Heart right ventricle (tissue), 16 donors: ENCODE measurements around the gene MRPS17. TPM values are rescaled to one million over a fixed set of nuclear protein-coding genes. Genes with fewer than 3 reads are reported as not detected.

Experiments used
- ATAC-seq, 8 donors: fragments of 200-7000 bp; cut with Tn5 transposase; one replicate each; pipeline ENCODE4 v1.9.1; 2020; ENCODE audit warnings: mild to moderate bottlenecking in 8 of 8, moderate library complexity in 8 of 8, moderate number of reproducible peaks in 1 of 8
- DNase-seq, 2 donors: peaks; one replicate each; pipeline ENCODE4 v3.0.0-alpha.2; 2020
- H3K27ac ChIP-seq, 10 donors: fragments of 200-600 bp; sonication (generic) in 2 of 10; one replicate each; pipeline versions ENCODE4 v1.5.0 to v1.8.0; 2020 to 2022; ENCODE audit warnings: mild to moderate bottlenecking in 3 of 10
- H3K27me3 ChIP-seq, 7 donors: fragments of 200-600 bp; one replicate each; pipeline ENCODE4 v1.8.0; 2021 to 2022; ENCODE audit warnings: mild to moderate bottlenecking in 2 of 7
- H3K36me3 ChIP-seq, 9 donors: fragments of 200-600 bp; sonication (generic) in 1 of 9; one replicate each; pipeline versions ENCODE4 v1.5.0 to v1.8.0; 2020 to 2022; ENCODE audit warnings: mild to moderate bottlenecking in 2 of 9
- H3K4me1 ChIP-seq, 9 donors: fragments of 200-600 bp; sonication (generic) in 1 of 9; one replicate each; pipeline versions ENCODE4 v1.5.0 to v1.8.0; 2020 to 2022; ENCODE audit warnings: mild to moderate bottlenecking in 4 of 9
- H3K4me3 ChIP-seq, 10 donors: fragments of 200-600 bp; sonication (generic) in 2 of 10; one replicate each; pipeline versions ENCODE4 v1.5.0 to v1.8.0; 2020 to 2022; ENCODE audit warnings: mild to moderate bottlenecking in 7 of 10, moderate library complexity in 2 of 10
- H3K9me3 ChIP-seq, 11 donors: fragments of 200-600 bp in 10 of 11; sonication (generic) in 2 of 11; one replicate each; pipeline versions ENCODE4 v1.5.0 to v1.8.0; 2013 to 2022; ENCODE audit warnings: mild to moderate bottlenecking in 2 of 11, control low read depth in 1 of 11, moderate library complexity in 1 of 11
- CTCF ChIP-seq, 9 donors: fragments of 200-600 bp; sonication (generic) in 2 of 9; IDR thresholded peaks; one replicate each; pipeline versions ENCODE4 v1.5.0 to v1.8.0; 2021 to 2022; ENCODE audit warnings: antibody characterized with exemption in 9 of 9, mild to moderate bottlenecking in 5 of 9, moderate library complexity in 1 of 9
- WGBS, 2 donors: extraction: QIAGEN DNeasy Blood & Tissue Kit; methylation state at CpG; one replicate each; pipeline ENCODE4 v1.1.7; 2013; ENCODE audit warnings: inconsistent platforms in 1 of 2; 5-methylcytosine and 5-hydroxymethylcytosine counted together
- intact Hi-C, 10 donors: fragments of 100-400 bp; cut with DNase I; formaldehyde crosslinking; loops; one replicate each; pipeline versions ENCODE4 v1.11.1 to v1.14.2; 2022
- polyA plus RNA-seq, 2 donors: library from polyadenylated mRNA; stranded (reverse); fragments of 200-250 nt; gene quantifications; one replicate each; pipeline ENCODE4 v1.2.3, GENCODE V29; 2013
- total RNA-seq, 10 donors: library from RNA; stranded (reverse); fragmentation: NEBNext Ultra II Directional in 3 of 10; extraction: Animal tissue kit (Norgen Biotek cat#: 25700) in 3 of 10; gene quantifications; one replicate each; pipeline versions ENCODE4 v1.2.1 to v1.2.4, GENCODE V29; 2021 to 2023
- donor health status: Arrhythmogenic right ventricular cardiomyopathy.
- donor health status: ischemic (EF 13 %, LVEDD 7.1; RV severe dilation, severe dysfunction).
- donor health status: healthy with polysubstance abuse.
- donor health status: DM: no; HTN: yes; CAD: no.
- donor health status: DM: no; HTN: no; CAD: no.
- donor health status: ischemic (EF 25% LVEDD 6.9; RV normal size, moderate dysfunction).
- donor health status: ischemic (EF 25% LVEDD 5.7; RV mildly dilated, moderate dysfunction).
- donor health status: healthy.
- donor health status: DM: yes; HTN: yes; CAD: no.
- donor health status: Ischemic cardiomyopathy.
- donor health status: ischemic (EF 35%, LVEDD 5.7; RV mildly dilated, moderate dysfunction).
- donor health status: nonischemic (EF 11% LVEDD 7.7; RV severe dilation, severe dysfunction).
- donor health status: DM: yes; HTN: yes; CAD: no.
- donor health status: PGD.
- donor health status: ischemic (EF 29% LVEDD 5.4; RV normal size, mild dysfunction).
- donor health status: nonischemic (EF 23%, LVEDD 6.1; RV moderate dilation, normal function).

MRPS17 gene
- total and polyA plus RNA-seq, 12 donors, result 15.9 to 23.6 (median 17.6) TPM

- Histone ChIP-seq H3K9me3 (no peaks in the 10 kb centered on the region), H3K4me3 (no peak overlapping the region), H3K4me1 (peaks cover 0 to 14% (median 10%) of the 10 kb centered on the region in 9 donors), H3K27me3 (no peaks in the 10 kb centered on the region), H3K27ac (no peak overlapping the region), H3K36me3 (peaks cover 0 to 40% (median 10%) of the 10 kb centered on the region in 9 donors)
- 90 to 91% methylated on average over 11 of the region's 11 CpGs for WGBS, 2 donors
- ATAC-seq (no peak), DNase-seq (no peak)
- TF ChIP-seq CTCF (IDR thresholded peaks at IDR 0.05), result no peak
- intact Hi-C loops, result no loop called here
Measured at GRCh38 chr7:55953707-55954475, 2.2 kb downstream of the MRPS17 start.

GRCh38 chr7:55957190-55957589 is 5.5 kb downstream of the MRPS17 start:
- 94 to 96% methylated on average over 4 of the region's 4 CpGs for WGBS, 2 donors
- no peak overlapping the region for H3K4me3 ChIP-seq
- no peaks in the 10 kb centered on the region for H3K27me3 ChIP-seq
- DNase-seq (no peak), ATAC-seq (no peak)
- no peaks in the 10 kb centered on the region for H3K9me3 ChIP-seq
- intact Hi-C loops, result no loop called here
- peaks cover 0 to 12% (median 9%) of the 10 kb centered on the region in 9 donors for H3K4me1 ChIP-seq
- no peak overlapping the region for H3K27ac ChIP-seq
- H3K36me3 ChIP-seq, result peaks cover 0 to 40% (median 10%) of the 10 kb centered on the region in 9 donors
- TF ChIP-seq CTCF (IDR thresholded peaks at IDR 0.05), result no peak

- ATAC-seq, result no peak
- no peak for DNase-seq
- intact Hi-C loops, result loop anchor here in 6 of 10 donors (5.0 to 10.0 kb wide), 6 partner anchors 75 to 597 kb away; partner anchors contain the start of genes ZNF713 (in 3 of the 6), CCT6A (in 1 of the 6), LANCL2 (in 1 of the 6) and PSPH (in 1 of the 6)
- Histone ChIP-seq H3K27ac (no peak overlapping the region), H3K4me1 (peaks cover 3 to 30% (median 22%) of the 10 kb centered on the region in 9 donors), H3K36me3 (peaks cover 0 to 9% (median 0%) of the 10 kb centered on the region in 9 donors), H3K27me3 (no peaks in the 10 kb centered on the region), H3K9me3 (no peaks in the 10 kb centered on the region), H3K4me3 (no peak overlapping the region)
- no peak for TF ChIP-seq CTCF (IDR thresholded peaks at IDR 0.05)
- WGBS, 2 donors, result 77 to 84% methylated on average over 3 of the region's 3 CpGs
Measured at GRCh38 chr7:55962014-55962413, 10.3 kb downstream of the MRPS17 start.

- no peak for TF ChIP-seq CTCF (IDR thresholded peaks at IDR 0.05)
- peaks cover 0 to 20% (median 0%) of the 10 kb centered on the region in 9 donors for H3K36me3 ChIP-seq
- H3K4me3 ChIP-seq, result peak overlapping the region in 9 of 10 donors; percentile 35 to 80 (median 62)
- WGBS, 2 donors, result 76 to 78% methylated on average over 15 of the region's 15 CpGs
- H3K27ac ChIP-seq, result peak overlapping the region; percentile 81 to 99 (median 98)
- H3K4me1 ChIP-seq, result peaks cover 3 to 44% (median 28%) of the 10 kb centered on the region in 9 donors
- intact Hi-C loops, result loop anchor here in 6 of 10 donors (1.0 to 10.0 kb wide), 7 partner anchors 76 to 599 kb away; partner anchors contain the start of genes ZNF713 (in 3 of the 6), CCT6A (in 1 of the 6), LANCL2 (in 1 of the 6) and PSPH (in 1 of the 6)
- no peak for DNase-seq
- no peaks in the 10 kb centered on the region for H3K27me3 ChIP-seq
- no peaks in the 10 kb centered on the region for H3K9me3 ChIP-seq
- ATAC-seq, result no peak
Measured at GRCh38 chr7:55963584-55964168, 12.0 kb downstream of the MRPS17 start.
